HG02763 (cell line): ENCODE results near the gene VTI1A.

Experiments used
- ATAC-seq: cut with Tn5 transposase; IDR thresholded peaks from one replicate; pipeline ENCODE4 v1.9.1; 2021; ENCODE audit warnings: mild to moderate bottlenecking, moderate library complexity; ENCODE audit not compliant: unreplicated experiment

The VTI1A gene

DNA sequence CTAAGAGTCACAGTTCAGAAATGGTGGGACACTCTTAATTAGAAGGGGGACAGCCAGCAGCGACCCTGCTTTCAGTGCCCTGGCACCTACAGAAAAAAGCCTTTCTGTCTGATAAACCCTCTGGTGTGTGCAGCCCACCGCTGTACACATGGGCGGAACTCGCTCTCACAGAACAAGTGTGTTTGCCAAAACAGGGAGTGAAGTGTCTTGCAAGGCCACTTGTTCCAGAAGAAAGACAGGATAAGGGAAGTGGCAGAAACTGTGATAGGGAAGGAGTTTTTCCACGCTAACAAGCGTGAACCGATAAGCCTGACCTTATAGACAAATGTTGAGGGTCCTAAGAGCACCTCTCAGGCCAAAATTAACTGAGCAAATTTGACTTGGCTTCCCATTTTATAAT is 299.3 kb downstream of the VTI1A start:
- ATAC-seq = no peak

- ATAC-seq = no peak
Observed at GRCh38 chr10:112750427-112751167, 303.6 kb downstream of the VTI1A start.

GRCh38 chr10:112751651-112752050 is 304.6 kb downstream of the VTI1A start:
- no peak for ATAC-seq

GRCh38 chr10:112752288-112752687 is 305.3 kb downstream of the VTI1A start:
- no peak for ATAC-seq

- no peak for ATAC-seq
Observed at GRCh38 chr10:112753961-112754411, 307.0 kb downstream of the VTI1A start.

DNA sequence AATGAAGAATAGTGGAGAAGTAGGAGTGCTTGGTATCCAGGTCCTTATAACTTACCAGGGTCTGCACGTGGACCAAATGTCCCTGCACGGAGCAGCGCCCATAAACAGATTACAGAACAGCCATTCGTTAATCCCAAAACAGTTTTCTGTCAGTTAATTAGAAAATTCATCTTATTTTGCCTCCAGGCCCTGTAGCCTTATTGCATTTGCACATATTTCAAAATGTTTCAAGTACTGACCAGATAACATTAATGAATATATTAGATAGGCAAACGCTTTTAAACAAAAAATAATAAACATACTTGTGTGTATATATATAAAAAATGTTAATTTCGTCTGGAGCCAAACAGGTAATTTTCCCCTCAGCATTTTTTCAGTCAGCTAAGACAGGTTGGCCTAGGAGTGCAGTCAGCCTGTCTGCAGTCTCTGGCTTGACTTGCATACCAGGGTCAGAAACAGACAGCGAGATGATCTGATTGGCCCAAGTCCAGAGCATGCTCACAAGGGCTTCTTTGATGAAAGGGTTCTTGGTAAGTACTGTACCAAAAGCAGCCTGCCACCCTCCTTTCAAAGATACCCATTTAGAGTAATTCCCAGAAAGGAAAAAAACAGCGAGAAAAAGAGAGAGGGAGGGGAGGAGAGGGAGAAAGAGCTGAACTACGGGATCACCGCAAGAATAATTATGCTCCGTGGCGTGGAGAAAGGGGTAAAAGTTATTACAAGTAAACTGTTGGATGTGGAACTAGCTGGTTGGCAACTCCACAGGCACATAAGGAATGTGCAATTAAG is 308.6 kb downstream of the VTI1A start:
- ATAC-seq = no peak

DNA sequence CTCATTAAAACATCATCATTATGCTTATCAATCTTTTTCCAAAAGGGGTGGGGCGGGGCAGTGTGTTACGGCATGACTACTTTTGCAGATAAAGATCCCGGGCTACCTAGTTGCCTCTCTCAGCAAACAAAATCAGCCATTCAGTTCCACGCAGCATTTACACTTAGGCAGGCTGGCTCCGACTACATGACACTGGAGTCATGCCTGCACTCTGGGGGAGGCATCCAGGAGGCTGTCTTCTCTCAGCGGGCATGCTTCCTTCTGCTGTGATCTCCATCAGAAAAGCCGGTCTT is 309.2 kb downstream of the VTI1A start:
- no peak for ATAC-seq

DNA sequence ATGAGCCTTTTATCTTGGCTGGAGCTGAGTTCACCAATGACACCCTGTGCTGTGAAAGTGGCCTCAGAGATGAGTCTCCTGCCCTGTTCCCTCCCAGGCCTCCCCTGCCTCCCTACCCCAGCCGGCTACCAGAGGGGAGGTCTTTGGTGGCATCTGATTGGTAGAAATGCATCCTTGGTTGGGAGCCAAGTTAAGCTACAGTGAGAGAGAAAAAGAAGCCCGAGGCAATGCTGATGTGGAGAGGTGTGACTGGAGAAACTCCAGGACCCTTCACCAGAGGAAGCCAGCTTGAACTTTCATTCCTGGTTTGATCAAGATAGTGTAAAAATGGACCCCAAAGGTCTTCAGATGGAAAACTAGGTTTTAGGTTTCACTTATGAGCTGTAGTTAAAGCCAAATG is 311.9 kb downstream of the VTI1A start:
- no peak for ATAC-seq

DNA sequence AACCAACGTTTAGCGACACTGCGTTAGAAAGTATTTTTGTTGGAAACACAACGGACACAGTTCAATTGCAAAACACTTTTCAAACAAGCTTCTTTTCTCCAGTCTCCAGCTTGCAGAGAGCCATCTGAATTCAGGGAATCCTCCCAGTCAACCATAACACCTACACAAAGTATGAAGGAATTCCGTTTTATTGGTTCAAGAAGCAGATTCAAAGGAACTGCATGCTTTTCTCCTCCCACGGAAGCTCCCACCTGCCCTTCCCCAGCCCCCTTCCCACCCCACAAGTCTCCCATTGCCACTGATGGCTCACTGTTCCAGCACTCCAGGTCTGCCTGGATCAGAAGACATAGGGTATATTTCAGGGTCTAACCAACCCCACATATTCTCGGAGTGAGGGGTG is 312.5 kb downstream of the VTI1A start:
- no peak for ATAC-seq

DNA sequence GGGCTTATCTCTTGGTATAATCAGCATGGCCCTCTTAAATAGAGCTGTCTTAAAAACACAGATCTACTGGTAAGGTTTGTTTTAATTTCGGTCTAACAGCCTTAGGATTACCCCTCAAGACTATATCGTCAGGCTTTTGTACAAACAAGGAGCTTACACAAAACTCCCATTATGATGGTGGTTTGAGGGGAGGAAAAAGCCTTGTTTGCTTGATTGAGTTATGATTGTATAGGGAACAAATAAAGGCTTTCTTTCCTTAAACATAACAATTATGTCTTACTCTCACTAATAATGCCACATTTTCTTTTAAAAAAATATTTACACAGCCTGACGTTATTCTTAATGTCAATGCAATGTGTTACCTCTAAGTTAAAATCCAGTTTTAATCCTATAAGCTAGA is 314.2 kb downstream of the VTI1A start:
- ATAC-seq = no peak

GRCh38 chr10:112763916-112764520 is 317.0 kb downstream of the VTI1A start:
- no peak for ATAC-seq

DNA sequence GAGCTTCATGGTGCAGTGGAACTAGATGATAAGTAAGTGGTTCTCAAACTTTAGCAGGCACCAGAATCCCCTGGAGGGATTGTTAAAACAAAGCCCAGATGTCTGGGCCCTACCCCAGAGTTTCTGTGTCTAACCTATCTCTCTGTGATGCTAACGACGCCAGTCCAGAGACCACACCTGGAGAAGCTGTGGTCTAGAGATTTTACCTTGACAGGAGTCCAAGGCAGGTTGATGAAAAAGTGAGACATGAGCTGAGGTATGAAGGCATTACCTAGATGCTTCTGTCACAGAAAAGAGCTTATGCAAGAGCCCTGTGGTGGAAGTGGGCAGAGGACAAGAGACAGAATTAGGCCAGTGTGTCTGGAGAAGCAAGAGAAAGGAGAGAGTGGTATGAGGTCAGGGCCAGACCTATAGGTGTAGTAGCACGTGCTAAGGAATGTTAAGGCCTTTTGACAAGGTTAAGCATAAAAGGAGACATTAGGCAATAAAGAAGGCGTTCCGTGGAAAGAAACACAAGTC is 318.8 kb downstream of the VTI1A start:
- ATAC-seq = no peak

- ATAC-seq = no peak
Observed at GRCh38 chr10:112766636-112767035, 319.6 kb downstream of the VTI1A start.

DNA sequence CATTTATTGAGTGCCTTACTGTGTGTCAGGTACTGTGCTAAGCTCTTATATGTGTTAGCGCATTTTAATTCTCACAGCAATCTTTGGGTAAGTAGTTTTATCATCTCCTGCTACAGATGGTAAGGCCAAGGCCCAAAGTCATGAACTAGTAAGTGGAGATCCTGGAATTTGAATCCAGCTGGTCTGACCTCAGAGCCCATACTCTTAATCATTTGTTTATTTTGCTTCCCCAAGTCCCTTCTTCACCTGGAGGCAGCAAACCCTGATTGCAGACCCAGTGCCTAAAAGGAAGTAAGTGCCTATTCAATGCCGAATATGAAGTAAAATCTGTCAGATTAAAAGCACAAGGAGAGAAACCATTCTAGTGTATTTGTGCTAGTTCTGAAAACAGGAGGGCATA is 320.1 kb downstream of the VTI1A start:
- ATAC-seq = no peak

DNA sequence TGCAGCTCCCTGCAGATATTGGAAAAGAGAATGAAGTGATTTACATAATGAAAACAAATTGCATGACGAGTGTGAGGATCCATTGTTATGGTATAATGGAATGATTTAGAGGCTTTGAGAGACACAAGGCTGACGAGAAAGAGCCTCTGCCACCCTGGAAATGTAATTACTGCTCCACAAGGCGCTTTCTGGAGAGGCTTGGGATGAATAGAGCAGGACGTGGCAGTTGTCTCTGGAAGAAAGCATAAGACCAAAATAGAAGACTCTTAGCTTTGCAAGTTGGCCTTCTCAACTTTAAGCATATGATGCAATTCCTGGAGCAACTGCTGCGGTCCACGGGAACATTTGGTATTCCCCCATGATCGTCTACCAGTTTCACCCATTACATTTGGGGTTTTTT is 321.1 kb downstream of the VTI1A start:
- no peak for ATAC-seq

- no peak for ATAC-seq
Observed at GRCh38 chr10:112769081-112769480, 322.1 kb downstream of the VTI1A start.

DNA sequence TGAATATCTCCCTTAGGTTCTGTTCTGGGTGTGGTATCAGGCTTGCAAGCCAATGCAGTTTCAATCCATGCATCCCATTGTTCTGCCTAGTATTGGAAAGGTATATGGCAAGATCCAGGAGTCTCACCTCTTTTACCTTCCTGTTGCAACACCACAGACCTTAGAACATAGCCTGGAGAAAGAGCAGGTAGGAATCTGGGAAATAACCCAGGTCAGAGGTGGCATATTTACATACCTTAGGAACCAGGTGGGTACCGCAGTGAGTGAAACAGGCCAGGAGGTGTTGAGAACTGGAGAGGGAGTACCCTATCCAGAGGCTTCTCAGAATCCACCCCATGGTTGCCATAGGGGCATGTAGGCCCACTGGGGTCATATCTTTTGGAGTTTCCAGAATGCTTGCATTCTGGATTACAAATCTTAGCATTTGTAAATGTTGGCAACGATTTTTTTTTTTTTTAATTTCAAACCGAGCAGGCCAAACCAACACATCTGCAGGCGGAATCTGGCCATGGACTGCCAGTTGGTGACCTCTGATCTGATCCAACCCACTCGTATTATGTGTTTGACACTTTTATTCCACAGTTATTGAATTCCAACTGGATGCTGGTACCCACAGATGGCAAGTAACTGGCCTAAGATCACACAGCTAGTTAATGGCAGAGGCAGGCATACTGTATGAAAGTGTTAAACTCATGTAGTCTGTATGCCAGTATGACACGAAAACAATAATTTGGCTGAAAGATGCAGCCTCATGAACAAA is 322.8 kb downstream of the VTI1A start:
- no peak for ATAC-seq

DNA sequence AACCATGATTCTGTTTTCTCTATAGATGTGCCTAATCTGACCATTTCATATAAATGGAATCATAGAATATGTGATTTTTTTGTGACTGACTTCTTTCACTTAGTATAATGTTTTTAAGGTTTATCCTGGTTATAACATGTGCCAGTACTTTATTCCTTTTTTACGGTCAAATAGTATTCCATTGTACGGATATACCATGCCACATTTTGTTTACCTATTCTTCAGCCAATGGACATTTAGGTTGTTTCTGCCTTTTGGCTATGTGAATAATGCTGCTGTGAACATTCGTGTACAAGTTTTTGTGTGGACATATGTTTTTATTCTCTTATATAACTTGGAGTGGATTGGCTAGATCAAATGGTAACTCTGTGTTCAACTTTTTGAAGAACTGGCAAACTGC is 324.7 kb downstream of the VTI1A start:
- no peak for ATAC-seq

DNA sequence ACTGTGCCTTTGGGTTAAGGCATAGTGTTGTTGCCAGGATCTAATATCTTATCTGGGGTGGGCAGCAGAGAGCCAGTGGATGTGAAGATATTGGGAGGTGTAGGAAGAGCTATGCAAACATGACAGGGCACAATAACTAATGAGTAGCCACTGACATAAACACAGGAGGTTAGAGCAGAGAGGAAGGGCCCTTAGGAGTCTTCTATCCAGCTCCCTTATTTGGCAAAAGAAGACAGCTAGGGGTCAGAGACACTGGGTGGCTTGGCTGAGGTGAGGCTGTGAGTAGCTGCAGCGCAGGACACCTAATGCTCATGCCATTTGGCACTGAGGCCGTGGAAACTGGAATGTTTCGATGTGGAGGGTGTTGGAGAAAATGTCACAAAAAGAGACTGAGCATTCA is 326.8 kb downstream of the VTI1A start:
- ATAC-seq = no peak

- ATAC-seq = no peak
Observed at GRCh38 chr10:112774210-112774609, 327.2 kb downstream of the VTI1A start.

DNA sequence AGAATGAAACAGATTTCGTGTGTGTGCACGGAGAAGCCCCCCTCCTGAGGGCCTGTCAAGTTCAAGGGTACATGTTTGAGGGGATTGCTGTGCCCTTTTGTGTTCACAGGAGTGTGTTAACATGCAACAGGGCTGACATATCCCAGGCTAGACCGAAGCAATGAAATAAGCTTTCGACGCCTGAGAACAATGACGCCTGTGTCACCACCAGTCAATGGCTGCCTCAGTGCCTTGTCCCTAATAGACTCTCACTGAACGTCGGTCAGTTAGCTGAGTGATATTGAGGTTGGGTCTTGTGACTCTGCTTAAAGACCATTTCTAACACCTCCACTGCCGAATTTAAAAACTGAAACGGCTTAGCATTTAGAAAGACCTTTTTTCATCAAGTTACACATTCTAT is 327.8 kb downstream of the VTI1A start:
- no peak for ATAC-seq
